ENCODE results near the gene ADARB2.

DNA sequence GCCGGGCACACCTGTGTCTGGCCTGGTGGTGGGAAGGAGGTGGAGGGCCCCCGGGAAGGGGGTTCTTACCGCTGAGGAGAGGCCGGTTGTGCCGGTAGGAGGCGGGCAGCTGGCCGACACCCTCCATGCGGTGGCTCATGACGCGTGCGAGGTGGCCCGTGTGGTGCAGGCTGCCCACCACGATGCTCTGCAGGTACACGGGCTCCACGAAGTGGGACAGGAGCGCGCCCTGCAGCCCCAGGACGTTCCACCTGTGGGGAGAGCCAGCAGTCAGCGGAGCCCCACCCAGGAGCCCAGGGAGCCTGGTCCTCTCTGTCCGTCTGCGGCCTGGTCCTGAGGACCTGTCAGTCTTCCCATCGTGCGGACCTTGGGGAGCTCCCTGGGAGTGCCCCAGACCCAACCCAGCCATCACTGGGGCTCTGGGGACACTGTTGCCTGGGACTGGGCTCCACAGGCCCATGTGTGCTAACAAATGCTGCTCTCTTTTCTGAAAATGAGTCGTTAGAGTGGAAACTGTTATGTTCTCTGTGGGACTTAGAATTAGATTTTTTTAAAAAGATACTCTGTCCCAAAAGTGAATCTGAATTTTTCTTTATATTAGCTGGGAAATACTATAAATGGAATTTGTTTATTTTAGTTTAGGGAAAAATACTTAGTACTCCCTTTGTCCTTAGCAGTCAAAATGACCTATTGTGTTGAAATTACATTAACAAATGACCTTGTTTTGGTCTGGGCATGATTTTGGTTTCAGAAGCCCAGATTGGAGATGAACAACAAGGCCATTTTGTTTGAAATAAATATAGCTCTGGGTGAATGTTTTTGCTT, 537.2 kb downstream of the ADARB2 start:
- TF ChIP-seq POLR2AphosphoS5 (IDR thresholded peaks at IDR 0.05; ENCODE audit: low read depth) (no peak), GABPA (IDR thresholded peaks at IDR 0.05; ENCODE audit: low read depth) (no peak)
- TF ChIP-seq, protein P1, sequence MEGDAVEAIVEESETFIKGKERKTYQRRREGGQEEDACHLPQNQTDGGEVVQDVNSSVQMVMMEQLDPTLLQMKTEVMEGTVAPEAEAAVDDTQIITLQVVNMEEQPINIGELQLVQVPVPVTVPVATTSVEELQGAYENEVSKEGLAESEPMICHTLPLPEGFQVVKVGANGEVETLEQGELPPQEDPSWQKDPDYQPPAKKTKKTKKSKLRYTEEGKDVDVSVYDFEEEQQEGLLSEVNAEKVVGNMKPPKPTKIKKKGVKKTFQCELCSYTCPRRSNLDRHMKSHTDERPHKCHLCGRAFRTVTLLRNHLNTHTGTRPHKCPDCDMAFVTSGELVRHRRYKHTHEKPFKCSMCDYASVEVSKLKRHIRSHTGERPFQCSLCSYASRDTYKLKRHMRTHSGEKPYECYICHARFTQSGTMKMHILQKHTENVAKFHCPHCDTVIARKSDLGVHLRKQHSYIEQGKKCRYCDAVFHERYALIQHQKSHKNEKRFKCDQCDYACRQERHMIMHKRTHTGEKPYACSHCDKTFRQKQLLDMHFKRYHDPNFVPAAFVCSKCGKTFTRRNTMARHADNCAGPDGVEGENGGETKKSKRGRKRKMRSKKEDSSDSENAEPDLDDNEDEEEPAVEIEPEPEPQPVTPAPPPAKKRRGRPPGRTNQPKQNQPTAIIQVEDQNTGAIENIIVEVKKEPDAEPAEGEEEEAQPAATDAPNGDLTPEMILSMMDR (IDR thresholded peaks at IDR 0.05; ENCODE audit: insufficient read depth, low read length), result no peak
- TF ChIP-seq, protein P2, sequence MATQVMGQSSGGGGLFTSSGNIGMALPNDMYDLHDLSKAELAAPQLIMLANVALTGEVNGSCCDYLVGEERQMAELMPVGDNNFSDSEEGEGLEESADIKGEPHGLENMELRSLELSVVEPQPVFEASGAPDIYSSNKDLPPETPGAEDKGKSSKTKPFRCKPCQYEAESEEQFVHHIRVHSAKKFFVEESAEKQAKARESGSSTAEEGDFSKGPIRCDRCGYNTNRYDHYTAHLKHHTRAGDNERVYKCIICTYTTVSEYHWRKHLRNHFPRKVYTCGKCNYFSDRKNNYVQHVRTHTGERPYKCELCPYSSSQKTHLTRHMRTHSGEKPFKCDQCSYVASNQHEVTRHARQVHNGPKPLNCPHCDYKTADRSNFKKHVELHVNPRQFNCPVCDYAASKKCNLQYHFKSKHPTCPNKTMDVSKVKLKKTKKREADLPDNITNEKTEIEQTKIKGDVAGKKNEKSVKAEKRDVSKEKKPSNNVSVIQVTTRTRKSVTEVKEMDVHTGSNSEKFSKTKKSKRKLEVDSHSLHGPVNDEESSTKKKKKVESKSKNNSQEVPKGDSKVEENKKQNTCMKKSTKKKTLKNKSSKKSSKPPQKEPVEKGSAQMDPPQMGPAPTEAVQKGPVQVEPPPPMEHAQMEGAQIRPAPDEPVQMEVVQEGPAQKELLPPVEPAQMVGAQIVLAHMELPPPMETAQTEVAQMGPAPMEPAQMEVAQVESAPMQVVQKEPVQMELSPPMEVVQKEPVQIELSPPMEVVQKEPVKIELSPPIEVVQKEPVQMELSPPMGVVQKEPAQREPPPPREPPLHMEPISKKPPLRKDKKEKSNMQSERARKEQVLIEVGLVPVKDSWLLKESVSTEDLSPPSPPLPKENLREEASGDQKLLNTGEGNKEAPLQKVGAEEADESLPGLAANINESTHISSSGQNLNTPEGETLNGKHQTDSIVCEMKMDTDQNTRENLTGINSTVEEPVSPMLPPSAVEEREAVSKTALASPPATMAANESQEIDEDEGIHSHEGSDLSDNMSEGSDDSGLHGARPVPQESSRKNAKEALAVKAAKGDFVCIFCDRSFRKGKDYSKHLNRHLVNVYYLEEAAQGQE (IDR thresholded peaks at IDR 0.05; ENCODE audit: insufficient replicate concordance, low read depth), result no peak

Measured in HL-60 (cell line).